SK-N-MC (cell line): ENCODE measurements around the gene ASF1B.

Experiments
- DNase-seq: peaks from one replicate; pipeline ENCODE4 v3.0.0-alpha.2; 2011; ENCODE audit warnings: low read depth, low spot score
- H3K27ac ChIP-seq: fragments of 200-600 bp; sonication (generic); 2 replicates; pipeline ENCODE4 v1.5.1; 2016; ENCODE audit warnings: mixed run types
- H3K36me3 ChIP-seq: fragments of 200-600 bp; sonication (generic); 2 replicates; pipeline ENCODE4 v1.6.1; 2017; ENCODE audit warnings: antibody characterized with exemption, low read length, mixed read lengths; ENCODE audit not compliant: insufficient read depth
- H3K4me3 ChIP-seq: fragments of 200-600 bp; sonication (generic); 2 replicates; pipeline ENCODE4 v1.5.1; 2016
- H3K9ac ChIP-seq: fragments of 200-600 bp; sonication (generic); 2 replicates; pipeline ENCODE4 v1.8.0; 2017; ENCODE audit warnings: mixed run types, mixed read lengths; ENCODE audit not compliant: insufficient read length
- H3K9me3 ChIP-seq: fragments of 200-600 bp; sonication (generic); 2 replicates; pipeline ENCODE4 v1.6.1; 2017; ENCODE audit warnings: low read depth, mild to moderate bottlenecking, antibody characterized with exemption, low read length, moderate library complexity, mixed read lengths
- EZH2 ChIP-seq: fragments of 200-600 bp; sonication (generic); IDR thresholded peaks from one replicate; pipeline ENCODE4 v1.6.1; 2017; ENCODE audit warnings: antibody characterized with exemption
- FOXP2 ChIP-seq: optimal IDR thresholded peaks from 2 replicates; pipeline ENCODE3; 2011; ENCODE audit warnings: mild to moderate bottlenecking, moderate library complexity; ENCODE audit not compliant: insufficient read depth; ENCODE audit errors: extremely low read length, control extremely low read depth
- POLR2AphosphoS5 ChIP-seq: IDR thresholded peaks from 2 replicates; pipeline ENCODE4 v1.6.1; 2012; ENCODE audit warnings: mild to moderate bottlenecking, low read depth, low read length, borderline replicate concordance

The ASF1B gene

GRCh38 chr19:14135355-14135754, 1.0 kb downstream of the ASF1B start:
- no peak overlapping the region for H3K27ac ChIP-seq
- no peaks in the 10 kb centered on the region for H3K36me3 ChIP-seq
- TF ChIP-seq POLR2AphosphoS5 (no peak), EZH2 (no peak), FOXP2 (no peak)
- peak overlapping the region; percentile 93 for H3K4me3 ChIP-seq
- no peak for DNase-seq
- no peaks in the 10 kb centered on the region for H3K9me3 ChIP-seq
- peak overlapping the region; percentile 82 for H3K9ac ChIP-seq

- no peaks in the 10 kb centered on the region for H3K9me3 ChIP-seq
Observed at GRCh38 chr19:14127929-14128509, 8.4 kb downstream of the ASF1B start.

GRCh38 chr19:14127176-14127575, 9.2 kb downstream of the ASF1B start:
- TF ChIP-seq FOXP2 (no peak), POLR2AphosphoS5 (no peak), EZH2 (no peak)
- H3K36me3 ChIP-seq = no peaks in the 10 kb centered on the region
- no peak for DNase-seq
- H3K9me3 ChIP-seq = no peaks in the 10 kb centered on the region
- H3K4me3 ChIP-seq = no peak overlapping the region
- no peak overlapping the region for H3K9ac ChIP-seq
- no peak overlapping the region for H3K27ac ChIP-seq

More at GRCh38 chr19:14127929-14128509, 8.4 kb downstream of the ASF1B start:
- Histone ChIP-seq H3K27ac (no peak overlapping the region), H3K4me3 (no peak overlapping the region), H3K9ac (no peak overlapping the region), H3K36me3 (no peaks in the 10 kb centered on the region)
- TF ChIP-seq POLR2AphosphoS5 (no peak), EZH2 (no peak), FOXP2 (no peak)
- no peak for DNase-seq

- H3K36me3 ChIP-seq = no peaks in the 10 kb centered on the region
- H3K9me3 ChIP-seq = no peaks in the 10 kb centered on the region
- H3K4me3 ChIP-seq = no peak overlapping the region
- no peak for DNase-seq
- no peak overlapping the region for H3K9ac ChIP-seq
- H3K27ac ChIP-seq = no peak overlapping the region
- no peak for TF ChIP-seq EZH2
- TF ChIP-seq FOXP2 = no peak
- TF ChIP-seq POLR2AphosphoS5 = no peak
Observed at GRCh38 chr19:14122924-14123323, 13.5 kb downstream of the ASF1B start.

GRCh38 chr19:14120497-14120780, 15.9 kb downstream of the ASF1B start:
- H3K4me3 ChIP-seq = no peak overlapping the region
- no peak overlapping the region for H3K9ac ChIP-seq
- H3K36me3 ChIP-seq = no peaks in the 10 kb centered on the region
- no peak for DNase-seq
- H3K27ac ChIP-seq = no peak overlapping the region
- H3K9me3 ChIP-seq = no peaks in the 10 kb centered on the region
- no peak for TF ChIP-seq POLR2AphosphoS5
- no peak for TF ChIP-seq EZH2
- TF ChIP-seq FOXP2 = no peak

- H3K27ac ChIP-seq = no peak overlapping the region
- H3K4me3 ChIP-seq = no peak overlapping the region
- H3K9ac ChIP-seq = no peak overlapping the region
- TF ChIP-seq FOXP2 = no peak
- TF ChIP-seq EZH2 = no peak
- no peak for DNase-seq
- H3K9me3 ChIP-seq = no peaks in the 10 kb centered on the region
- H3K36me3 ChIP-seq = no peaks in the 10 kb centered on the region
Observed at GRCh38 chr19:14119644-14120496, 16.5 kb downstream of the ASF1B start.

- no peak for TF ChIP-seq EZH2
- TF ChIP-seq POLR2AphosphoS5 = no peak
- no peak for DNase-seq
- Histone ChIP-seq H3K36me3 (no peaks in the 10 kb centered on the region), H3K27ac (no peak overlapping the region), H3K9ac (no peak overlapping the region), H3K4me3 (peak overlapping the region; percentile 80; the same call in 1 of the 2 replicates), H3K9me3 (no peaks in the 10 kb centered on the region)
Observed at GRCh38 chr19:14119146-14119545, 17.2 kb downstream of the ASF1B start.

- DNase-seq = no peak
- Histone ChIP-seq H3K4me3 (peak overlapping the region; percentile 80), H3K9ac (peak overlapping the region; percentile 59), H3K36me3 (no peaks in the 10 kb centered on the region), H3K27ac (no peak overlapping the region), H3K9me3 (no peaks in the 10 kb centered on the region)
- no peak for TF ChIP-seq FOXP2
- TF ChIP-seq POLR2AphosphoS5 = no peak
- TF ChIP-seq EZH2 = no peak
Observed at GRCh38 chr19:14118165-14119051, 18.0 kb downstream of the ASF1B start.
